HuH-7.5 (cell line): ENCODE results near the gene HAGHL.

Experiments used
- DNase-seq: peaks from one replicate; pipeline ENCODE4 v3.0.0; 2011; ENCODE audit warnings: low spot score

Gene HAGHL

DNA sequence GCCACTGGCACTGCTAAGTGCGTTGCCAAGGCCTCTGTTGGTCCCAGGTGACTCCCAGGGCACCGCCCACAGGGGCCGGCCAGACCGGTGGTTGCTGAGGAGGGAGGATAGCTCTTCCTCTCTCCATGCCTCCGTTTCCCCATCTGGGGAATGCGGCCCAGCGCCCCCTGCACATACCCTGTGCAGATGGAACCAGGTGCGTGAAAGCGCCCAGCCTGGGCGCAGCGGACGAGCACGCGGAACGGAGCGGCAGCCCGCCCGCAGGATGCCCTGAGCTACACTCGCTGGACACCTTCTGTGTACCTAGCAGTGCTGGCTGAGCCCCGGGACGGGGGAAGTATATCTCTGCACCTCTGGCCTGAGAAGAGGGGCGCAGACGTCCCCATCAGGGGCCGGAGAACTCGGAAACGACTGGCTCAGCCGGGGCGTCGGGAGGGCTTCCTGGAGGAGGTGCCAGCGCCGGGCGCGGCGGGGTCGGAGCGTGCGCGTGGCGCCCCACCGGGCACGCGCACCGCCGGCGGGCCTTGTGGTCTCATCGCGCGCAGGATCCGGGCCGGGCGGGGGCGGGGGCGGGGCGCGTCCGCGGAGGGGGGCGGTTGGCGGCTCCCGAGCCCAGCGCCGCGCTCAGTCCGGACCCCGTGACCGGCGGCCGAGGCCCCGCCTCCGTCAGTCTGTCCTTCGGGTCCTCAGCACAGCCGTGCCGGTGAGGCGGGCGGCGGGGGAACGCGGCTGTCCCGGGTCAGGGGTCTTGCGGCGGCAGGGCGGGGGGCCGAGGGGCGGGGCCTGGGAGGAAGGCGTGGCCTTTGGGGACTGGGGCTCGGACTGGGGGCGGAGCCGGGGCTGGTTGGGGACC, at the start of gene HAGHL, which contains the start of gene CCDC78:
HAGHL (plus strand) TSS at position 669 of the 853 bp plus-strand sequence. CDS start 404 bp downstream, outside the sequence.
CCDC78 (minus strand) TSS at position 6 of the 853 bp plus-strand sequence. CDS start 76 bp downstream, outside the sequence.
- DNase-seq, result peak; percentile 81

- DNase-seq, result no peak
Observed at GRCh38 chr16:677316-678190, 49.4 kb upstream of the HAGHL start.

DNA sequence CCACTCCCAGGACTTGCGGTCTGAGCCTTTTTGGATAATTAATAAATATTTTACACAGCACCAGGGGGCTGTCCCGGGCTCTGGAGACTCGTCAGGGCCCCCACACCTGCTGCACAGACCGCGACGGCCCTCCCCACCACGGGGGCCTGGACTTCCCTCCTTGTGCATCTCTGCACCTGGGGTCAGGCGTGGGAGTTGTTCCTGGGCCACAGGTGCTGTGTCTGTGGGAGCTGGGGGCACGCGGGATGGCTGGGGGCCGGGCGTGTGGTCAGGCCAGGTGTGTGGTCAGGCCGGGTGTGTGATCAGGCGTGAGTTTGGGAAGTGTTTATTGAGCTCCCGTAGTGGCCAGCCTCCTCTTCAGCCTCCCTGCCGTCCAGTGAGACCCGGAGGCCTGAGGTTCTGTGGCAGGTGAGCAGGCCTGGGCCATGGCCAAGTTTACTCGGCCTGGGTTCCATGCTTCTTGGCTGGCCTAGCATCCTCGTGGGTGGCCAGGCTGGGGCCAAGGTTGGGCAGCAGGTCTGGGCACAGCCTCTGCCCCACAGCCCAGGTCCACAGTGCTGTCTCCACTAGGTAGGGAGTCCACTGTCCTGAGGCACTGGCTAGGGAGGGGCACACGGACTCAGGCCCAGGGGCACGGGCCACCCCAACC, 48.6 kb upstream of the HAGHL start:
- no peak for DNase-seq

GRCh38 chr16:678858-679813, 47.8 kb upstream of the HAGHL start:
- DNase-seq, result peak; percentile 48

DNA sequence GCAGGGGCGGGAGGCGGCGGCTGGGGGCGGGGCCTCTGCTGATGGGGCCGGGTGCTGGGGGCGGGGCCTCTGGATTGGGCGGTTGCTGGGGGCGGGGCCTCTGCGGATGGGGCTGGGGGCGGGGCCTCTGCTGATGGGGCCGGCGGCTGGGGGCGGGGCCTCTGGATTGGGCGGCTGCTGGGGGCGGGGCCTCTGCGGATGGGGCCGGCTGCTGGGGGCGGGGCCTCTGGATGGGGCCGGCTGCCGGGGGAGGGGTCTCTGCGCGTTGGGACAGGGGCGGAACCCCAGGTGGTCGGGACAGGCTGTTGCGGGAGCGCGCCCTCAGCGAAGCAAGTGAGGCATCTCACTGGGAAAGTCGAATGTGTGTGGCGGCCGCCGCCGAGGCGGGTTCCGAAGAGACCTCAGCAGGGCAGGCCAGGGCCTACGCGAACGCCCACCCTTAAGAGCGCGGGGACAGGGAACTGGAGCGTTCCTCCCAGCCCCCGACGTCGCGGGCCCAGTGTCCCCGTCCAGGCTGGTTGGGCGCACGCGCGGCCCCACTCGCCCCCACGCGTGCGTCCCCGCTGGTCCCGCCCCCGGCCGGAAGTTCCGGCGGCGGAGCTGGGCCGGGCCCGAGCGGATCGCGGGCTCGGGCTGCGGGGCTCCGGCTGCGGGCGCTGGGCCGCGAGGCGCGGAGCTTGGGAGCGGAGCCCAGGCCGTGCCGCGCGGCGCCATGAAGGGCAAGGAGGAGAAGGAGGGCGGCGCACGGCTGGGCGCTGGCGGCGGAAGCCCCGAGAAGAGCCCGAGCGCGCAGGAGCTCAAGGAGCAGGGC, 46.9 kb upstream of the HAGHL start, which contains the start of gene STUB1:
STUB1 (plus strand) TSS at position 597 of the 811 bp plus-strand sequence; CDS start at position 713, 116 bp downstream.
- peak; percentile 81 for DNase-seq

DNA sequence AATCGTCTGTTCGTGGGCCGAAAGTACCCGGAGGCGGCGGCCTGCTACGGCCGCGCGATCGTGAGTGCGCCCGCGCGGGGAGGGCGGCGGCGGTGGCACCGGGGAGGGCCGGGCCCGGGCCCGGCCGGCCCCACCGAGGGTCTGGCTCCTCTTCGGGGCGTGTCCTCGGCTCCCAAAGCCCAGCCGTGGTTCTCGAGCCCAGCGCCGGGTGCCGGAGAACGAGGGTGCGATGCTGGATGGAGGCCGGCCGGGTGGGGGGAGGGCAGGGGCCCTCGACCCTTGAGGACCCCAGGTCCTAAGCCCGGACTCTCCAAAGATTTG, 46.3 kb upstream of the HAGHL start:
- no peak for DNase-seq

GRCh38 chr16:680967-681745, 45.8 kb upstream of the HAGHL start:
- DNase-seq, result no peak

DNA sequence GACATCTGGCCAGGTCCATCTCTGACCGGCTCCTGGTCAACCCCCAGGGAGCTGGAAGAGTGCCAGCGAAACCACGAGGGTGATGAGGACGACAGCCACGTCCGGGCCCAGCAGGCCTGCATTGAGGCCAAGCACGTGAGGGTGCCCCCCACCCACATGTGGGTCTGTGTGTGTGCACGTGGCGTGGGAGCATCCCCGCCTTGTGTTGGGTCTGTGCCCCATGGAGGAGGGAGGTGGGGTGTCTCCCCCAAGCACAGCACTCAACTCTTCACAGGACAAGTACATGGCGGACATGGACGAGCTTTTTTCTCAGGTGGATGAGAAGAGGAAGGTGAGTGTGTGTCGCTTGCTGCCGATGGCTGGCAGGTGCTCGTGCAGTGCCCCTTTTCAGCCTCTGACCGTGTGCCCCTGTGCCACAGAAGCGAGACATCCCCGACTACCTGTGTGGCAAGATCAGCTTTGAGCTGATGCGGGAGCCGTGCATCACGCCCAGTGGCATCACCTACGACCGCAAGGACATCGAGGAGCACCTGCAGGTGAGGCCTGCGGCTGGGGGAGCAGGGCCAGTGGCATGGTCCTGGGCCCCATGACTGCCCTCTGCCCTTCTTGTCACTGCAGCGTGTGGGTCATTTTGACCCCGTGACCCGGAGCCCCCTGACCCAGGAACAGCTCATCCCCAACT, 45.0 kb upstream of the HAGHL start:
- no peak for DNase-seq

DNA sequence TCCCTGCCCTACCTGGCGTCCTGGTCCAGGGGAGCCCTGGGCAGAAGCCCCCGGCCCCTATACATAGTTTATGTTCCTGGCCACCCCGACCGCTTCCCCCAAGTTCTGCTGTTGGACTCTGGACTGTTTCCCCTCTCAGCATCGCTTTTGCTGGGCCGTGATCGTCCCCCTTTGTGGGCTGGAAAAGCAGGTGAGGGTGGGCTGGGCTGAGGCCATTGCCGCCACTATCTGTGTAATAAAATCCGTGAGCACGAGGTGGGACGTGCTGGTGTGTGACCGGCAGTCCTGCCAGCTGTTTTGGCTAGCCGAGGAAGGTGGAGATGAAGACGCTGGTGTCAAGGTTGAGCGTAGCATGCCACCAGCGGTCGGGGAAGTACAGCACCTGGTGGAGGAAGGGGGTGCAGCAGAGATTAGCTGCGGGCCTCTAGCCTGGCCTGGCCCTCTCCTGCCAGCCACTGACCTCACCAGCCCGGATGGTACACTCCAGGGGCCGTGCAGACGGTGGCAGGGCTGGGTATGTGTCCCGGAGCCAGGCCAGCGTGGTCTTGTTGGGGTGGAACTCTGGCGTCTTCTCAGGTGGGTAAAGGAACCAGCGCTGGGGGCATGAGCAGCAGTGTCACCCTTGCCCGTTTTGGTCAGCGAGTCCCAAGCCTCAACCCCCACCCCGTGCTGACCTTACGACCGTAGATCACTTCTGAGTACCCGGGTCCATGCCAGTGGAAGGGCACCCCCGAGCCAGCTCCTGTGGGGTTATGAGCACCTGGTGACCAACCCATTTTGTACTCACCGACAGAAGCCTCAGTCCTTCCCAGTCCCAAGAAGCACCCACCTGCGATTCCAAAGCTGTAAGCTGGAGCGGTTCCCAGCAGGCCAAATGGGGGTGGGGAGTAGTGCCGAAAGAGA, 44.2 kb upstream of the HAGHL start:
- no peak for DNase-seq

- DNase-seq, result no peak
Observed at GRCh38 chr16:683396-684070, 43.4 kb upstream of the HAGHL start.

DNA sequence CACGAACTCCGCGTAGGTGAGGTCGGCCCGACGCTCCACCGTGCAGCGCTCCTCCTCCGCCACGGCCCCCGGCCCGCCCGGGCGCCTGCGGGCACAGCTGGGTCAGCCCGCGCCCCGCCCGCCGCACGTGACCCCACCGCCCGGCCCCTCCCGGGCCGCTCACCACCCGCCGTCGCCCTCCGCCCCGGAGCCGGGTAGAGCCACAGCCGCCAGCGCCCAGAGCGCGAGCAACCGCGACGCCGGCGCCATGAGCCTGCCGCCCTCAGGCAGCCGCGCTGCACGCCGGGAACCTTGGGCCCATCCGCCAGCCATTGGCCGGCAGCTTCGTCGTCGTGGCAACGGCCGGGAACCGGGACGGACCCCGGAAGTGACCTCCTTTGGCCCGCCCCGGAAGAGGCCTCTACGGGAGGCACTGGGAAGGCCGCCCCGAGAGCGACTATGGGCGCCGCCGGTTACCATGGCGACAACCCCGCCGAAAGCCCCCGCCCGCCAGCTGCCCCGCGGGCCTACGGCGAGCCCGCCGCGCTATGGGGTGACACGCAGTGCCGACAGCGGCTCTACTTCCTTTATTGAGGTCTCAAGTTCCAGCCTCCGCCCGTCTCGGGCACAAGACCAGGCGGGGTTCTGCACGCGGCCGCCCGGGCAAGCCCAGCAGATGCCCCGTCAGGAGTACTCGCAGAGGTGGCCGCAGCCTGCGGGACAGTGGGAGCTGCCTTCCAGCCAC, 42.7 kb upstream of the HAGHL start, which contains the start of gene JMJD8:
JMJD8 (minus strand) TSS at position 264 of the 724 bp plus-strand sequence; CDS start at position 249, 15 bp downstream.
- peak; percentile 97 for DNase-seq

DNA sequence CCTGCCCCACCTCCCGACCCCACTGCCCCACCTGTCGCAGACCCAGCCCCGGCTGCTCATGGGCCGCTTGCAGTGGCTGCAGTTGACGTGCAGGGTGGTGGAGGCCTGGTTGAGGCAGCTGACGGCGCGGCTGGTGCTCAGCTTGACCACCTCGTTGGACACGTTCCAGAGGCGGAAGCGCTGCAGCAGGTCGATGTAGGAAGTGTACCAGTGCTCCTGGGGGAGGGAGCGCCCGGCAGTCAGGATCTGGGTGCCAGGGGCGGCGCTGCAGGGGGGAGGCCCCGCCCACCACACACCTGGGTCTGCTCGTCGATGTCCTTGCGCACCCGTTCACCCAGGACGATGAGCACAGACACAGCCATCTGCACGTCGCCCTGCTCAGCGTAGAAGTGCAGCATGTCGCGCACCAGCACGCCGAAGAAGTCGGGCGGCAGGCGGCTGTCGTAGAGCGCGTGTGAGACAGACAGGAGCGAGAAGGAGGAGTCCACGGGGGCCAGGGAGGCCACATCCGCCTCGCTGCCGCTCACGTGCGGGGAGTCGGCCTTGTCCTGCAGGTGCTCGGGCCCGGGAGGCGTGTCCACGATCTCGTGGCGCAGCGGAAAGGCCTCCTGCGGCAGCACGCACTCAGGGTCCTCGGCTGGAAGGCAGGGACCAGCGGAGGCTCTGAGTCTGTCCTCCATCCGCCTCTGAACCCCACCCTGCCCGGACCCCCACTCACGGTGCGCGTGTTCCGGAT, 41.8 kb upstream of the HAGHL start:
- no peak for DNase-seq

DNA sequence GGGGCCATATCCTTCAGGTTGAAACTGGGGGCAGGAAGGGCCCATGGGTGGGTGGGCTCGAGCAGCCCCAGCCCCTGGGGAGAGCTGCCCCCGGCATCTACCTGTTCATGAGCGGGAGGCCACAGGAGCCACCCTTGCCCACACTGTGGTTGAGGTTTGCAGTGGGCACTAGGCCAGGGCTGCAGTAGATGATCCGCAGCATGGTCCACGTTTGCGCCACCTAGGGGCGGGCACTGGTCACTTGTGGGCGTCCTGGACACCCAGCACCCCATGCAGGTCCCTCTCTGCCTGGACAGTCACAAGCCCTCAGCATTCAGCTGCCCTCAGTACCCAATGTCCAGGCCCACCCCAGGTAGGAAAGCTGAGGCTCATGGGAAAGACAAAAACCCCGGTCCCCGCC, 40.9 kb upstream of the HAGHL start:
- DNase-seq, result no peak

- DNase-seq, result no peak
Observed at GRCh38 chr16:686459-687260, 40.2 kb upstream of the HAGHL start.

- DNase-seq, result no peak
Observed at GRCh38 chr16:687499-687898, 39.4 kb upstream of the HAGHL start.
